Measurements from ENCODE around the gene AHDC1. TPM values are rescaled to one million over a fixed set of nuclear protein-coding genes. Genes with fewer than 3 reads are reported as not detected.

Gene AHDC1
- polyA plus RNA-seq, 2 of the 4 experiments (the other 2 are of a cell fraction), result 1.3 to 11.5 TPM

DNA sequence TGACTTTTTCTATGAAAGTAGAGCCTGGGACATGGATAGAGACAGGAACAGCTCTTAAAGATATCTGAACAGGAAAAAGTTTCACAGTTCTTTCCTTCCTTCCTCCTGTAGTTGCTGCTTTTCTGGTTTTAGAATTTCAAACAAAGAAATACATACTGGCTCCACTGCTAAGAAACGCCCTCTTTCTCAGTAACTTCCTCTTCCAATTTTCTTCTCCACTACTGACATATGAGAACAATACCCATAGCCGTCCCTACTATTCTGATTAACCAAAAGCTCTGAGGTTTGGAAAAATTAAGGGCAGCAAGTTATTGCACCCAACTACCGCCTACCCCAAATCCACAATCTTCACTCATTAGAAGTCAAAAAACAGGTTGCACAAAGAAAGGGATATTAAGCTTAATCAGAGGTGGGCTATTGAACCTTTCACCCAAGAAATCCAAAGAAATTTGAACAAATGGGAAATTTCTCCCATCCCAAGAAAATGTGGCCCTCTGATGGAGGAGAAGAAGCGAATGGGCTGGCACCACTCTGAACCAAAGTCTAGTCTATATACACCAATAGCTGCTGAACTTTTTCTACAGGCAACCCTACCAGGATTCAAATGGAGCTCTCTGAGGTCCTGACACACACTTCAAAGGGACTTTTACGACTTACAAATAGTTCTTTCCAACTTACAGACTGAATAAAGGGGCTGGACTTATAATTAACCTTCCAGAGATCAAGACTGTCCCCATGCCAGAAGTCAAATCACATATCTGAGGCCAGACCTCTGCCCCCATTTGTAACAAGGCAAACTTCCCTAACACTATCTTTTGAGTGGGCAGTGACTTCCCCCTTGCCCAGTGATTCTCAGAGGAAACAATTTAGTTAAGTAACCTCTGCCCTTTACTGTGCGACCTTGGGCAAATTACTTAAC, 115.7 kb downstream of the AHDC1 start:
- ChIA-PET CTCF (interaction anchor here (0.6 to 0.9 kb wide), 4 partner anchors 28 to 93 kb away, joined by 3 to 4 read pairs (median 4); no protein-coding TSS in a partner anchor), POLR2A (no interaction called here)
- peak overlapping the region; percentile 81 for H3K4me2 ChIP-seq
- H3K4me3 ChIP-seq, result peak overlapping the region; percentile 82
- no peak for FAIRE-seq
- peaks cover 5% of the 10 kb centered on the region for H3K4me1 ChIP-seq
- WGBS (ENCODE audit: missing lambda C conversion rate), result 23% methylated on average over 6 of the region's 6 CpGs
- H3K27ac ChIP-seq, result peak overlapping the region; percentile 92 to 100; a peak in 4 of 6 replicates
- peak in 1 of 2 experiments; percentile 16 for DNase-seq (ENCODE audit: low read depth in 1 of 2, low spot score in 1 of 2)
- no peaks in the 10 kb centered on the region for H3K9me3 ChIP-seq
- no peak for ATAC-seq
- TF ChIP-seq, protein P1, sequence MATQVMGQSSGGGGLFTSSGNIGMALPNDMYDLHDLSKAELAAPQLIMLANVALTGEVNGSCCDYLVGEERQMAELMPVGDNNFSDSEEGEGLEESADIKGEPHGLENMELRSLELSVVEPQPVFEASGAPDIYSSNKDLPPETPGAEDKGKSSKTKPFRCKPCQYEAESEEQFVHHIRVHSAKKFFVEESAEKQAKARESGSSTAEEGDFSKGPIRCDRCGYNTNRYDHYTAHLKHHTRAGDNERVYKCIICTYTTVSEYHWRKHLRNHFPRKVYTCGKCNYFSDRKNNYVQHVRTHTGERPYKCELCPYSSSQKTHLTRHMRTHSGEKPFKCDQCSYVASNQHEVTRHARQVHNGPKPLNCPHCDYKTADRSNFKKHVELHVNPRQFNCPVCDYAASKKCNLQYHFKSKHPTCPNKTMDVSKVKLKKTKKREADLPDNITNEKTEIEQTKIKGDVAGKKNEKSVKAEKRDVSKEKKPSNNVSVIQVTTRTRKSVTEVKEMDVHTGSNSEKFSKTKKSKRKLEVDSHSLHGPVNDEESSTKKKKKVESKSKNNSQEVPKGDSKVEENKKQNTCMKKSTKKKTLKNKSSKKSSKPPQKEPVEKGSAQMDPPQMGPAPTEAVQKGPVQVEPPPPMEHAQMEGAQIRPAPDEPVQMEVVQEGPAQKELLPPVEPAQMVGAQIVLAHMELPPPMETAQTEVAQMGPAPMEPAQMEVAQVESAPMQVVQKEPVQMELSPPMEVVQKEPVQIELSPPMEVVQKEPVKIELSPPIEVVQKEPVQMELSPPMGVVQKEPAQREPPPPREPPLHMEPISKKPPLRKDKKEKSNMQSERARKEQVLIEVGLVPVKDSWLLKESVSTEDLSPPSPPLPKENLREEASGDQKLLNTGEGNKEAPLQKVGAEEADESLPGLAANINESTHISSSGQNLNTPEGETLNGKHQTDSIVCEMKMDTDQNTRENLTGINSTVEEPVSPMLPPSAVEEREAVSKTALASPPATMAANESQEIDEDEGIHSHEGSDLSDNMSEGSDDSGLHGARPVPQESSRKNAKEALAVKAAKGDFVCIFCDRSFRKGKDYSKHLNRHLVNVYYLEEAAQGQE (IDR thresholded peaks at IDR 0.05), result 0 out of 2 replicates have a peak, but pooled peaks have one; percentile 31
- no peak for TF ChIP-seq JUN (IDR thresholded peaks at IDR 0.05)

DNA sequence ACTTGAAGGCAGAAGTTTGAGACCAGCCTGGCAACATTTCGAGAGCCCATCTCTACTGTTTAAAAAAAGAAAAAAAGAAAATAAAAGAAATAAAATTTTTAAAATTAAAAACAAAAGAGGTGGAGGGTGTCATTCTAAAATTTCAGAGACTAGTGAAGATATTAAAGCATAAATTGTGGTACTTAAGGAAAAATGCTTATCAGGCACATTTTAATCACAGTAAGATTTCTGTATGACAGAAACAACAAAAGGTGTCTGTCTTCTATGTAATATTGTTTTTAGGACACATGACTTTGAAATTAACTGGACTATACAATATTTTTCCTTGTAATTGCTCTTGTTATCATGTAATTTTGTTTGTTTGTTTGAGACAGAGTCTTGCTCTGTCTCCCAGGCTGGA, 118.6 kb downstream of the AHDC1 start:
- Histone ChIP-seq H3K4me2 (no peak overlapping the region), H3K4me1 (peaks cover 10% of the 10 kb centered on the region; the same call in 2 of the 3 replicates), H3K4me3 (no peak overlapping the region), H3K27ac (no peak overlapping the region), H3K9me3 (no peaks in the 10 kb centered on the region)
- POLR2A ChIA-PET, result no interaction called here
- FAIRE-seq, result no peak
- ATAC-seq, result no peak
- 96% methylated on average over 1 of the region's 1 CpG for WGBS (ENCODE audit: missing lambda C conversion rate)
- no peak for TF ChIP-seq RNF2 (IDR thresholded peaks at IDR 0.05; ENCODE audit: borderline replicate concordance, low read depth)
- peak; percentile 86 for TF ChIP-seq MAFK (IDR thresholded peaks at IDR 0.05; ENCODE audit: partially characterized antibody)
- CTCF ChIA-PET, result no interaction called here
- no peak for DNase-seq (ENCODE audit: low read depth in 1 of 2, low spot score in 1 of 2)

Small RNA genes within 50 kb of the gene (small RNA-seq; reads per million reads assigned to genes)
- gene AL031729.1, result 0 reads per million in 6 experiments

Other genes starting within 250 kb of the AHDC1 start
- 3.6 and 3.7 TPM in 2 replicates for gene MAP3K6, start 237.2 kb downstream of the AHDC1 start, polyA plus RNA-seq (2011; rRNA removed)
- 7.5 to 8.5 TPM (median 8.3 TPM) in 3 replicates for gene MAP3K6, start 237.2 kb downstream of the AHDC1 start, polyA plus RNA-seq (2017; fragmentation: RNase III; extraction: RNeasy Plus Mini Kit Qiagen cat#74134 plus additional on column Dnase treatment)
- gene FCN3, start 229.3 kb downstream of the AHDC1 start, polyA plus RNA-seq (2011; rRNA removed), result not detected in 2 replicates
- gene FCN3, start 229.3 kb downstream of the AHDC1 start, polyA plus RNA-seq (2017; fragmentation: RNase III; extraction: RNeasy Plus Mini Kit Qiagen cat#74134 plus additional on column Dnase treatment), result not detected in 3 replicates
- gene CD164L2, start 220.8 kb downstream of the AHDC1 start, polyA plus RNA-seq (2011; rRNA removed), result not detected in 2 replicates
- gene CD164L2, start 220.8 kb downstream of the AHDC1 start, polyA plus RNA-seq (2017; fragmentation: RNase III; extraction: RNeasy Plus Mini Kit Qiagen cat#74134 plus additional on column Dnase treatment), result not detected in 3 replicates
- gene GPR3, start 211.5 kb downstream of the AHDC1 start, polyA plus RNA-seq (2011; rRNA removed), result 1.3 and 1.7 TPM in 2 replicates
- gene GPR3, start 211.5 kb downstream of the AHDC1 start, polyA plus RNA-seq (2017; fragmentation: RNase III; extraction: RNeasy Plus Mini Kit Qiagen cat#74134 plus additional on column Dnase treatment), result 0.64 to 0.95 TPM (median 0.76 TPM) in 3 replicates
- gene WASF2, start 114.0 kb downstream of the AHDC1 start, polyA plus RNA-seq (2011; rRNA removed), result 40.8 and 44.9 TPM in 2 replicates
- gene WASF2, start 114.0 kb downstream of the AHDC1 start, polyA plus RNA-seq (2017; fragmentation: RNase III; extraction: RNeasy Plus Mini Kit Qiagen cat#74134 plus additional on column Dnase treatment), result 22.7 to 23.4 TPM (median 23.4 TPM) in 3 replicates
- not detected in 2 replicates for gene FGR, start 31.0 kb upstream of the AHDC1 start, polyA plus RNA-seq (2011; rRNA removed)
- not detected in 3 replicates for gene FGR, start 31.0 kb upstream of the AHDC1 start, polyA plus RNA-seq (2017; fragmentation: RNase III; extraction: RNeasy Plus Mini Kit Qiagen cat#74134 plus additional on column Dnase treatment)
- gene IFI6, start 68.0 kb upstream of the AHDC1 start, polyA plus RNA-seq (2011; rRNA removed), result 5.3 and 6.3 TPM in 2 replicates
- 8.2 to 12.3 TPM (median 8.8 TPM) in 3 replicates for gene IFI6, start 68.0 kb upstream of the AHDC1 start, polyA plus RNA-seq (2017; fragmentation: RNase III; extraction: RNeasy Plus Mini Kit Qiagen cat#74134 plus additional on column Dnase treatment)
- gene FAM76A, start 121.8 kb upstream of the AHDC1 start, polyA plus RNA-seq (2011; rRNA removed), result 6.5 and 7.0 TPM in 2 replicates
- 4.1 to 4.8 TPM (median 4.2 TPM) in 3 replicates for gene FAM76A, start 121.8 kb upstream of the AHDC1 start, polyA plus RNA-seq (2017; fragmentation: RNase III; extraction: RNeasy Plus Mini Kit Qiagen cat#74134 plus additional on column Dnase treatment)
- 12.8 and 14.6 TPM in 2 replicates for gene STX12, start 169.1 kb upstream of the AHDC1 start, polyA plus RNA-seq (2011; rRNA removed)
- gene STX12, start 169.1 kb upstream of the AHDC1 start, polyA plus RNA-seq (2017; fragmentation: RNase III; extraction: RNeasy Plus Mini Kit Qiagen cat#74134 plus additional on column Dnase treatment), result 10.3 to 13.6 TPM (median 11.9 TPM) in 3 replicates
- gene PPP1R8, start 226.6 kb upstream of the AHDC1 start, polyA plus RNA-seq (2011; rRNA removed), result 42.0 and 43.9 TPM in 2 replicates
- 33.4 to 35.0 TPM (median 34.0 TPM) in 3 replicates for gene PPP1R8, start 226.6 kb upstream of the AHDC1 start, polyA plus RNA-seq (2017; fragmentation: RNase III; extraction: RNeasy Plus Mini Kit Qiagen cat#74134 plus additional on column Dnase treatment)

Data from A549 (cell line).